ENCODE results near the gene ATP8A2. TPM values are rescaled to one million over a fixed set of nuclear protein-coding genes. Genes with fewer than 3 reads are reported as not detected.

Gene ATP8A2
- total and polyA plus RNA-seq, 10 of the 15 experiments (the other 5 are each of a cell fraction or from before 2014, with no cell fraction given): 0.01 to 0.04 (median 0.04) TPM; not detected in 7

DNA sequence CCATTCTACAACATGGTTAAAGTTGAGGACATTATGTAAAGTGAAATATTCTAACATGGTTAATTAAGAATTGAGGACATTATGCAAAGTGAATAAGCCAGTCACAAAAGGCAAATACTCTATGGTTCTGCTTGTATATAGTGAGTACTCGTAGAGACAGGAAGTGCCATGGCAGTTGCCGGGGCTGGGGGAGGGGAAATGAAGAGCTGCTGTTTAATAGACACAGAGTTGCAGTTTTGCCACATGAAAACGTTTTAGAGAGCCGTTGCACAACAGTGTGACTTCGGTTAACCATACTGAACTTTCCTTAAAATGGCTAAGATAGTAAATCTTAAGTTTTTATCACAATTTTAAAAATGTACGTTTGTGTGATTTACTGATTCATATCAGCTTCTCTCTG lies 503.1 kb downstream of the ATP8A2 start:
- WGBS (ENCODE audit: insufficient coverage, insufficient replicate concordance, low lambda C conversion rate, missing lambda C conversion rate): 0% methylated on average over 6 of the region's 6 CpGs
- H3K4me3 ChIP-seq: no peak overlapping the region
- no peak overlapping the region for H3K4me2 ChIP-seq (ENCODE audit: control insufficient read depth, insufficient read depth)

More for the DNA sequence above, 503.1 kb downstream of the ATP8A2 start:
- ChIA-PET CTCF (no interaction called here), RAD21 (ENCODE audit: unreplicated experiment) (no interaction called here), POLR2A (no interaction called here), SMC1A (ENCODE audit: uncharacterized antibody, unreplicated experiment) (no interaction called here)
- BruUV-seq (replicated peaks): no TSS peak
- no peak for FAIRE-seq
- Histone ChIP-seq H4K20me1 (ENCODE audit: control insufficient read depth, insufficient read depth) (no peaks in the 10 kb centered on the region; the same call in 1 of the 2 replicates), H3K9me3 (replicated peaks; ENCODE audit: control insufficient read depth, insufficient read depth, low read length) (no peaks in the 10 kb centered on the region), H3K36me3 (ENCODE audit: control insufficient read depth in 2 of 2, insufficient read depth in 2 of 2, low read length in 1 of 2) (no peaks in the 10 kb centered on the region), H2AFZ (ENCODE audit: control insufficient read depth, low read depth, low read length) (no peak overlapping the region), H3K27ac (ENCODE audit: control insufficient read depth, insufficient read depth) (no peak overlapping the region), H3K79me2 (ENCODE audit: control insufficient read depth, insufficient read depth, low read length) (no peaks in the 10 kb centered on the region), H3K27me3 (replicated peaks in 1 of 2; ENCODE audit: control insufficient read depth in 2 of 2, insufficient read depth in 2 of 2, low read length in 1 of 2) (no peaks in the 10 kb centered on the region), H3K9ac (ENCODE audit: control insufficient read depth, insufficient read depth, low read length) (no peak overlapping the region), H3K4me1 (ENCODE audit: control insufficient read depth, insufficient read depth, low read length) (no peaks in the 10 kb centered on the region)
- ATAC-seq: no peak
- intact Hi-C loops (cut with micrococcal nuclease; ENCODE audit: unreplicated experiment) (no loop called here), in situ Hi-C loops (cut with MboI) (no loop called here)
- no peak for TF ChIP-seq RBBP5 (conservative IDR thresholded peaks at IDR 0.05)
- TF ChIP-seq SMC3 (IDR thresholded peaks at IDR 0.05; ENCODE audit: borderline replicate concordance, low read length): no peak
- TF ChIP-seq NR2C1 (IDR thresholded peaks at IDR 0.05): no peak
- TF ChIP-seq, protein P1, sequence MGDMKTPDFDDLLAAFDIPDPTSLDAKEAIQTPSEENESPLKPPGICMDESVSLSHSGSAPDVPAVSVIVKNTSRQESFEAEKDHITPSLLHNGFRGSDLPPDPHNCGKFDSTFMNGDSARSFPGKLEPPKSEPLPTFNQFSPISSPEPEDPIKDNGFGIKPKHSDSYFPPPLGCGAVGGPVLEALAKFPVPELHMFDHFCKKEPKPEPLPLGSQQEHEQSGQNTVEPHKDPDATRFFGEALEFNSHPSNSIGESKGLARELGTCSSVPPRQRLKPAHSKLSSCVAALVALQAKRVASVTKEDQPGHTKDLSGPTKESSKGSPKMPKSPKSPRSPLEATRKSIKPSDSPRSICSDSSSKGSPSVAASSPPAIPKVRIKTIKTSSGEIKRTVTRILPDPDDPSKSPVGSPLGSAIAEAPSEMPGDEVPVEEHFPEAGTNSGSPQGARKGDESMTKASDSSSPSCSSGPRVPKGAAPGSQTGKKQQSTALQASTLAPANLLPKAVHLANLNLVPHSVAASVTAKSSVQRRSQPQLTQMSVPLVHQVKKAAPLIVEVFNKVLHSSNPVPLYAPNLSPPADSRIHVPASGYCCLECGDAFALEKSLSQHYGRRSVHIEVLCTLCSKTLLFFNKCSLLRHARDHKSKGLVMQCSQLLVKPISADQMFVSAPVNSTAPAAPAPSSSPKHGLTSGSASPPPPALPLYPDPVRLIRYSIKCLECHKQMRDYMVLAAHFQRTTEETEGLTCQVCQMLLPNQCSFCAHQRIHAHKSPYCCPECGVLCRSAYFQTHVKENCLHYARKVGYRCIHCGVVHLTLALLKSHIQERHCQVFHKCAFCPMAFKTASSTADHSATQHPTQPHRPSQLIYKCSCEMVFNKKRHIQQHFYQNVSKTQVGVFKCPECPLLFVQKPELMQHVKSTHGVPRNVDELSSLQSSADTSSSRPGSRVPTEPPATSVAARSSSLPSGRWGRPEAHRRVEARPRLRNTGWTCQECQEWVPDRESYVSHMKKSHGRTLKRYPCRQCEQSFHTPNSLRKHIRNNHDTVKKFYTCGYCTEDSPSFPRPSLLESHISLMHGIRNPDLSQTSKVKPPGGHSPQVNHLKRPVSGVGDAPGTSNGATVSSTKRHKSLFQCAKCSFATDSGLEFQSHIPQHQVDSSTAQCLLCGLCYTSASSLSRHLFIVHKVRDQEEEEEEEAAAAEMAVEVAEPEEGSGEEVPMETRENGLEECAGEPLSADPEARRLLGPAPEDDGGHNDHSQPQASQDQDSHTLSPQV (IDR thresholded peaks at IDR 0.05): no peak
- TF ChIP-seq MEF2B (IDR thresholded peaks at IDR 0.05; ENCODE audit: partially characterized antibody, poor library complexity, severe bottlenecking): no peak
- TF ChIP-seq BCLAF1 (IDR thresholded peaks at IDR 0.05): no peak
- TF ChIP-seq, protein P2, sequence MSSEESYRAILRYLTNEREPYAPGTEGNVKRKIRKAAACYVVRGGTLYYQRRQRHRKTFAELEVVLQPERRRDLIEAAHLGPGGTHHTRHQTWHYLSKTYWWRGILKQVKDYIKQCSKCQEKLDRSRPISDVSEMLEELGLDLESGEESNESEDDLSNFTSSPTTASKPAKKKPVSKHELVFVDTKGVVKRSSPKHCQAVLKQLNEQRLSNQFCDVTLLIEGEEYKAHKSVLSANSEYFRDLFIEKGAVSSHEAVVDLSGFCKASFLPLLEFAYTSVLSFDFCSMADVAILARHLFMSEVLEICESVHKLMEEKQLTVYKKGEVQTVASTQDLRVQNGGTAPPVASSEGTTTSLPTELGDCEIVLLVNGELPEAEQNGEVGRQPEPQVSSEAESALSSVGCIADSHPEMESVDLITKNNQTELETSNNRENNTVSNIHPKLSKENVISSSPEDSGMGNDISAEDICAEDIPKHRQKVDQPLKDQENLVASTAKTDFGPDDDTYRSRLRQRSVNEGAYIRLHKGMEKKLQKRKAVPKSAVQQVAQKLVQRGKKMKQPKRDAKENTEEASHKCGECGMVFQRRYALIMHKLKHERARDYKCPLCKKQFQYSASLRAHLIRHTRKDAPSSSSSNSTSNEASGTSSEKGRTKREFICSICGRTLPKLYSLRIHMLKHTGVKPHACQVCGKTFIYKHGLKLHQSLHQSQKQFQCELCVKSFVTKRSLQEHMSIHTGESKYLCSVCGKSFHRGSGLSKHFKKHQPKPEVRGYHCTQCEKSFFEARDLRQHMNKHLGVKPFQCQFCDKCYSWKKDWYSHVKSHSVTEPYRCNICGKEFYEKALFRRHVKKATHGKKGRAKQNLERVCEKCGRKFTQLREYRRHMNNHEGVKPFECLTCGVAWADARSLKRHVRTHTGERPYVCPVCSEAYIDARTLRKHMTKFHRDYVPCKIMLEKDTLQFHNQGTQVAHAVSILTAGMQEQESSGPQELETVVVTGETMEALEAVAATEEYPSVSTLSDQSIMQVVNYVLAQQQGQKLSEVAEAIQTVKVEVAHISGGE (CRISPR knock-in tag; IDR thresholded peaks at IDR 0.05): no peak
- TF ChIP-seq KAT2A (conservative IDR thresholded peaks at IDR 0.05; ENCODE audit: control insufficient read depth, low read depth, low read length): no peak
- no peak for TF ChIP-seq NR2F1 (conservative IDR thresholded peaks at IDR 0.05)
- no peak for TF ChIP-seq ZNF384 (IDR thresholded peaks at IDR 0.05; ENCODE audit: borderline replicate concordance, low read depth, low read length)
- DNase-seq (ENCODE audit: low read depth, low spot score): no peak

All from GM12878 (cell line).